ENCODE results near the gene COX10.
"Not testable (repeated sequence)": the region's sequence is repeated elsewhere in the genome, so short reads cannot be mapped to it uniquely, and the experiment has no call there.

COX10 gene

DNA sequence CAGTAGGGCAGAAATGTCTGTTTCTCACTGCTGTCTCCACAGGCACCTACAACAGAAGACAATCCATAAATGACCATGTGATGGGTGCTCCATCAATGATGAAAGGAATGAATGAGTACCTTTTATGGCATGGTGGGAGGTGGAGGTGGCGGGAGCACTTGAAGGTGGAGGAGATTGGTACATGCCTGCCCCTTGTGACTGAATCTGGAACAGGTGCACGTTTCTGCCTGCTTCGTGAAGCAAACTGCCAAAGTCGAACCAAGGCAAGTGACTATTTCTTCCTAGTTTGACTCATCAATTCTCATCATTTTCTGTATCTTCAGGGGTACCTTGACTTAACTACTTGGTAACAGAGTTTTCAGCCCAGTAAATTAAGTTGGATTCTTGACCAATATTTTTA, 141.9 kb downstream of the COX10 start:
- DNase-seq = no peak

- DNase-seq = no peak
Measured at GRCh38 chr17:14211801-14212200, 142.5 kb downstream of the COX10 start.

DNA sequence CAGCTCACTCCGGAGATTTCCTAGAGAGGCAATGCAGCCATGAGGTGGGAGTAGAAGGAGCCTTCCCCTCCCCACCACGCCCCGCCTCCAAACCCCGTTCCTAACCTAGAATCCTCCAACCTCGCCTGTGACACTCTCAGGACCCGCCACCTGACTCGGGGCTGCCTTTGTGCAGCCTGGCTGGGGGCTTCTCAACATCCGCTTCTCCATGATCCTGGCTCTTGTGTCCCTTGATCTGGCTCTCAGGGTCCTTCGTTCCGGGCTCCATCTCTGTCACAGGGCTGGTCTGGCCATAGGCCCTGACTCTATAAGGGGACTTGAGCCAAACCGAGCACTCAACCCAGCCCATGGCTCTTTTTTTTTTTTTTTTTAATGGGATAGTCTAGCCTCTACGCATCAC, 143.1 kb downstream of the COX10 start:
- DNase-seq = no peak

DNA sequence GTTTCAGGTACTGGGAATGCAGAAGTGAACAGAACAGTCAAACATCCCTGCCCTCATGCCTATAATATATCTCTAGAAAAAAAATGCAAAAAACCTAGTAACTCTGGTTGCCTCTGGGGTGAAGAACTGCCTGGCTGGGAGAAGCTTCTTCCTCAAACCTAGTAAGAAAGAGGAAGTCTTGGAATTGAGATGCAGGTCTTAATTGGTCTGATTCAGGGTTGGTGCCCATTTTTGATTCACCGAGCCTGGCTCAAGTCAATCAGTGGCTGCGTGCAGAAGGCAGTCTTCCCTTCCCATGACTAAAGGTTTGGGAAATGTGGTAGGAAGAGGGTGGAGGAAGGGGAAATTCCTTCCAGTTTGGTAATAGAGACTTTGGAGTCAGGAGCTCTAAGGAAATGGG, 145.0 kb downstream of the COX10 start:
- no peak for DNase-seq

DNA sequence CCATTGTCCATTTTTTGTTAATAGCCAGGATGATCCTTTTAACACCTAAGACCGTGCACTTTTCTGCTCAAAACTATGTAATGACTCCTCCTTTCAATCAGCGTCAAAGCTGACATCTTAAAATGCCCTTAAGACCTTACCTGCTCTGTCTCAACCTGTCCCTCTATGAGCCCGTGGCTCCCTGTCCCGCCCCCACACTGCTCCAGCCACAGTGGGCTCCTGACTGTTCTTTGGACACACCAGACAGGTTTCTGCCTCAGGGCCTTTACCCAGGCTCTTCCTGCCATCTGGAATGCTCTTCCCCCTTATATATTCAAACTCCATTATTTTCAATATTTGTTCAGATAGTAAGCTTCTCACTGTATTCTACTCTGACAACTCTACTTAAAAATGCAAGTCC, 153.3 kb downstream of the COX10 start:
- DNase-seq = no peak

- no peak for DNase-seq
Measured at GRCh38 chr17:14225254-14225980, 156.1 kb downstream of the COX10 start.

DNA sequence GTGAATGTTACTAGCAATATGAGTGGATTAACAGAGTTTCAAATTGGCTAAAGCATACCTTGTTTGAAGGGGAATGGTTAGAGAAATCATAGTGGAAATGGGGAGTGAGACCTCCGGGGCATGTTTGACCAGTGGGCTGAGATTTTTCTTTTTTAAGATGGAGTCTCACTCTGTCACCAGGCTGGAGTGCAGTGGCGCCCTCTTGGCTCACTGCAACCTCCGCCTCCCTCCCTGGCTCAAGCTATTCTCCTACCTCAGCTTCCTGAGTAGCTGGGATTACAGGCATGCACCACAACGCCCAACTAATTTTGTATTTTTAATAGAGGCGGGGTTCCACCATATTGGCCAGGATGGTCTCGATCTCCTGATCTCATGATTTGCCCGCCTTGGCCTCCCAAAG, 157.7 kb downstream of the COX10 start:
- no peak for DNase-seq

GRCh38 chr17:14228903-14229302, 159.6 kb downstream of the COX10 start:
- no peak for DNase-seq

DNA sequence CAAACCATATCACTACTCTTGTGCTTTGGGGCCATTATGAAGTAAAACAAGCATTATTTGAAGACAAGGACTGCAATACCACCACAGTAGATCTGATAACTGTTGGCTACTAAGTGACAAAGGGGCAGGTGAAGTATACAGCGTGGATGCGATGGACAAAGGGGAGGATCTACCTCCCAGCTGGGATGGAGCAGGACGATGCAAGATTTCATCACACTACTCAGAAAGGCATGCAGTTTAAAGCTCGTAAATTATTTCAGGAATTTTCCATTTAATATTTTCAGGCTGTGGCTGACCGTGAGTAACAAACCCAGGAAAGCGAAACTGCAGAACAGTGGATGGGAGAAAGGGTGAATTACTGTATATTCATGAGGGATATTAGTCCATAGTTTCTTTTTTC, 161.9 kb downstream of the COX10 start:
- not testable (repeated sequence) for DNase-seq

- not testable (repeated sequence) for DNase-seq
Measured at GRCh38 chr17:14235047-14235446, 165.7 kb downstream of the COX10 start.

- DNase-seq = not testable (repeated sequence)
Measured at GRCh38 chr17:14236032-14236431, 166.7 kb downstream of the COX10 start.

DNA sequence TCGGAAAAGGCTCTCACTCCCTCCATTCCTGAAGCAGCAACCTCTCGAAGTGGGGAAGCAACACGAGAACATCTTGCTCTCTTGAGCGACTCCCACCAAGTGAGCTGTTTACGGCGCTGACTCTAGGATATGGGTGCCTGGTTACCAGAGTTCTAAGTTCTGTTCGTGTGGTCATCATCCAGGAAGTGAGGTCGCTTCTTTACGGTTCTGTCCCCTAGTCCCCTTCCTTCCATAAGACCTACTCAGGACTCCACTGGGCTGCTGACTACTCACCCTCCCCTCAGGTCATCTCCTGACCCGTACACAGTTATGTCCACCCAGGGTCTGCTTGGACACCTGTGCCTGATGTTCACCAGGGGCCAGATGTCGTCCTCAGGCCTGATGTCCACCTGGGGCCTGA, 167.5 kb downstream of the COX10 start, which contains the start of gene CDRT15:
CDRT15 (minus strand) TSS at position 101 of the 400 bp plus-strand sequence; CDS start at position 72, 29 bp downstream.
- DNase-seq = not testable (repeated sequence)

DNA sequence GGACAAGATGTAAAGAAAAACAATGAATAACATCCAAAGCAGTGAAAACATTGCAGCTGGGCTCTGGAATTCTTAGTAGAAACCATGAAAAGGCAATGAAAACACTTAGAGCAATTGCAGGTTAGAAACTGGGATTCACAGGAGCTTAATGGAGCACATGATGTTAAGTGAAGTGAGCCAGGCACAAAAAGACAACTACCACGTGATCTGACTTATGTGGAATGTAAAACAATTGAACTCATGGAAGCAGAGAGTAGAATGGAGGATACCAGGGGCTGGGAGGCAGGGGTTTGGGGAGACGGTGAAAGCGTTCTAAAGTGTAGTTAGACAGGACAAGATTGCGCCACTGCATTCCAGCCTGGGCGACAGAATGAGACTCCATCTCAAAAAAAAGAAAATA, 170.0 kb downstream of the COX10 start:
- not testable (repeated sequence) for DNase-seq

DNA sequence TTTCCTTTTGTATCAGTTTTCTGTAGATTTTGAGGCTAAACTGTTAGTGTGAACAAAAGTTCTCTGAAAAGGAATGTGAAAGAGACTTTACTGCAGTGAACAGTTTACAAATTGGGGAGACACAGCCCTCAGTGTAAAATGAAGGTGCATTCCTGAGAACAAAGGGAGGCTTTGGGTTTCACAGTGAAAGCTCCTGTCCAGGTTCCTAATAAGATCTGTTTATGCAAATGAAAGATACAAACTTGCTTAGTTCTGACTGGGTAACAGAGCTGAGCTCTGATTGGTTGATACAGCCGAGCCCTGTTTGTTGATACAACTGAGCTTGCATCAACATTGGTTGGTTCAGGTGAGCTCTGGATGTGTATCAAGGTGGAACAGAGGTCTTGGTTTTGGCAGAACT, 175.7 kb downstream of the COX10 start:
- no peak for DNase-seq

GRCh38 chr17:14245629-14246028, 176.3 kb downstream of the COX10 start:
- DNase-seq = no peak
